Measurements from ENCODE around the gene COL2A1.

DNA sequence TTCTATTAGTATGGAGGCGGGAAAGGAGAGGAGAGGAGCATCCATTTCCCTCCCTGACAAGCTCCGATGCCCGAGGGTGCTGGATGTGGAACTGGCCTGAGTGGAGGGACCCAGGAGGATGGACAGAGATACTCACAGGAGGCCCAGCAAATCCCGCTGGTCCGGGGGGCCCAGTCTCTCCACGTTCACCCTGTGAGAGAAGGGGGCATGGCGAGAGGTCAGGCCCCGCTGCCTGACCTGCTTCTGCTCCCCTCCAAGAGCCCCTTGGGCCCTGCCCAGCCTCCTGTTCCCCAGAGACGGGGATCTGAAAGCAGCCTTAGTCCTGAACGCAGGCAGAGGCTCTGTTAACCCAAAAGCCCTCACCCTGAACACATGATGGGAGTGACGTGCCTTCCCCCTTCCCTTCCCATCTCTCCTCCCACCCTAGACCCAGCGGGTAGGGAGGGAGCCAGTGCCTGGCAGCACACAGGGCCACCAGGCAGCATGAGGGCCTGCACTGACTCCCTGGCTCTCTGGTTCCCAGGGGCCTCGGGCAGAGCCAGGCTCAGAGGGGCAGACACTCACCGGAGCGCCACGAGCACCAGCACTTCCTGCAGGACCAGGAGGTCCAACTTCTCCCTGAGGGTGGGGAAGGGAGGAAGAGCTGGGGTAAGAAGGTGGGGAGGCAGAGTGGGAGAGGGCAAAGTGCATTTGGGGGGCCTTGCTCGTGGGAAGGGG lies 23.3 kb downstream of the COL2A1 start:
- TF ChIP-seq, protein P1, sequence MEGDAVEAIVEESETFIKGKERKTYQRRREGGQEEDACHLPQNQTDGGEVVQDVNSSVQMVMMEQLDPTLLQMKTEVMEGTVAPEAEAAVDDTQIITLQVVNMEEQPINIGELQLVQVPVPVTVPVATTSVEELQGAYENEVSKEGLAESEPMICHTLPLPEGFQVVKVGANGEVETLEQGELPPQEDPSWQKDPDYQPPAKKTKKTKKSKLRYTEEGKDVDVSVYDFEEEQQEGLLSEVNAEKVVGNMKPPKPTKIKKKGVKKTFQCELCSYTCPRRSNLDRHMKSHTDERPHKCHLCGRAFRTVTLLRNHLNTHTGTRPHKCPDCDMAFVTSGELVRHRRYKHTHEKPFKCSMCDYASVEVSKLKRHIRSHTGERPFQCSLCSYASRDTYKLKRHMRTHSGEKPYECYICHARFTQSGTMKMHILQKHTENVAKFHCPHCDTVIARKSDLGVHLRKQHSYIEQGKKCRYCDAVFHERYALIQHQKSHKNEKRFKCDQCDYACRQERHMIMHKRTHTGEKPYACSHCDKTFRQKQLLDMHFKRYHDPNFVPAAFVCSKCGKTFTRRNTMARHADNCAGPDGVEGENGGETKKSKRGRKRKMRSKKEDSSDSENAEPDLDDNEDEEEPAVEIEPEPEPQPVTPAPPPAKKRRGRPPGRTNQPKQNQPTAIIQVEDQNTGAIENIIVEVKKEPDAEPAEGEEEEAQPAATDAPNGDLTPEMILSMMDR (IDR thresholded peaks at IDR 0.05), result no peak
- TF ChIP-seq POLR2A (IDR thresholded peaks at IDR 0.05), result no peak
